Muscle layer of duodenum (tissue), 2 donors: ENCODE data around the gene IL17F.

ENCODE experiments used
- H3K27ac ChIP-seq: one replicate; pipeline ENCODE4 v1.7.0; 2013; ENCODE audit warnings: mild to moderate bottlenecking, low read length
- H3K27me3 ChIP-seq: one replicate; pipeline ENCODE4 v1.7.0; 2013; ENCODE audit warnings: low read depth, mild to moderate bottlenecking, control low read depth, low read length
- H3K36me3 ChIP-seq, 2 donors: one replicate each; pipeline ENCODE4 v1.7.0; 2013; ENCODE audit warnings: low read length in 2 of 2, control low read depth in 1 of 2, mild to moderate bottlenecking in 1 of 2; ENCODE audit not compliant: insufficient read depth in 2 of 2, control insufficient read depth in 1 of 2
- H3K4me1 ChIP-seq, 2 donors: one replicate each; pipeline ENCODE4 v1.7.0; 2013; ENCODE audit warnings: low read length in 2 of 2, mild to moderate bottlenecking in 2 of 2, control low read depth in 1 of 2, moderate library complexity in 1 of 2; ENCODE audit not compliant: insufficient read depth in 2 of 2, control insufficient read depth in 1 of 2
- H3K4me3 ChIP-seq, 2 donors: one replicate each; pipeline ENCODE4 v1.7.0; 2013; ENCODE audit warnings: low read length in 2 of 2, low read depth in 1 of 2, mild to moderate bottlenecking in 1 of 2
- H3K9me3 ChIP-seq, 2 donors: one replicate each; pipeline ENCODE4 v1.7.0; 2013; ENCODE audit warnings: low read length in 2 of 2, control low read depth in 1 of 2, mild to moderate bottlenecking in 1 of 2; ENCODE audit not compliant: control insufficient read depth in 1 of 2
- donor health status: healthy.

The IL17F gene

DNA sequence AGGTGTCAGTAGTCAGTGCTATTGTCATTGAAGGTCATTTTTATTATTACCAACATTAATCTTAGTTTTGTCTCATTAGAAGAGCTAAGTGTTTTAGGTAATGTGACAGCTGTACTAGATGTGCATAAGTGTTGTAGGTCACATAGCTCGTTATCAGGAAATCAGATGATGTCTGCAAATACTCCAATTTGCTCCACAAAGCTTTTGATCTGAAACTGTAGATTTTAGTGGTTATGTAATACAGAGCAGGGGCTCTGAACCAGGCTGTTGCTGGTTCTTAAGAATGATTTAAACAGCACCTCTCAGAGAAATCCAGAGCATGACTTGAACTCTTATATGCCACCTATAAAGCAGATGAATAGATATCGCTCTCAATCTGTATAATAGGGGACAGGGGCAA, 2.5 kb downstream of the IL17F start:
- Histone ChIP-seq H3K27ac (no peak overlapping the region), H3K9me3 (no peaks in the 10 kb centered on the region), H3K27me3 (no peaks in the 10 kb centered on the region), H3K4me3 (no peak overlapping the region), H3K36me3 (no peaks in the 10 kb centered on the region), H3K4me1 (no peaks in the 10 kb centered on the region)

- no peaks in the 10 kb centered on the region for H3K4me1 ChIP-seq
- H3K27me3 ChIP-seq, result no peaks in the 10 kb centered on the region
- no peaks in the 10 kb centered on the region for H3K36me3 ChIP-seq
- no peak overlapping the region for H3K4me3 ChIP-seq
- H3K27ac ChIP-seq, result no peak overlapping the region
- no peaks in the 10 kb centered on the region for H3K9me3 ChIP-seq
Measured at GRCh38 chr6:52233975-52234823, 10.1 kb downstream of the IL17F start.

DNA sequence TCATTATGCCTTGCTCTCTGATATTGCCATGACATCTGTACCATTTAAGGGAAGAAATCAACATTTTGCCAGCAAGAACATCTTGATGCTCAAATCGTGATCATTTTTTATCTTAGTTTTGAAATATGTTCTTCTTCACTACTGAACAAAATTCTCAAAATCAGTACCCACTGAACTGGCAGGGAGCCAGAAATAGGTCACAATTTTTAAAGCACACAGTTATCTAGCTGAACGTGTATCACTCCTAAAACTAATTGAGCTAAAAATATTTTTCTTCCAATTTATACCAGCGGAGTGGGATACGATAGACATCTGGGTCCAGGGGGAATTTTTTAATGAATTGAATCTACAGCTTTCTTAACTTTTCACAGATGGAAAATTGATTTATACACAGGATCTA, 11.3 kb downstream of the IL17F start:
- Histone ChIP-seq H3K27me3 (no peaks in the 10 kb centered on the region), H3K9me3 (no peaks in the 10 kb centered on the region), H3K4me1 (peaks cover 0 to 1% of the 10 kb centered on the region in 2 donors), H3K27ac (no peak overlapping the region), H3K4me3 (no peak overlapping the region), H3K36me3 (no peaks in the 10 kb centered on the region)

- no peaks in the 10 kb centered on the region for H3K9me3 ChIP-seq
- no peak overlapping the region for H3K4me3 ChIP-seq
- peaks cover 0 to 6% of the 10 kb centered on the region in 2 donors for H3K4me1 ChIP-seq
- H3K27me3 ChIP-seq, result no peaks in the 10 kb centered on the region
- H3K36me3 ChIP-seq, result no peaks in the 10 kb centered on the region
- no peak overlapping the region for H3K27ac ChIP-seq
Measured at GRCh38 chr6:52231406-52232127, 12.7 kb downstream of the IL17F start.

DNA sequence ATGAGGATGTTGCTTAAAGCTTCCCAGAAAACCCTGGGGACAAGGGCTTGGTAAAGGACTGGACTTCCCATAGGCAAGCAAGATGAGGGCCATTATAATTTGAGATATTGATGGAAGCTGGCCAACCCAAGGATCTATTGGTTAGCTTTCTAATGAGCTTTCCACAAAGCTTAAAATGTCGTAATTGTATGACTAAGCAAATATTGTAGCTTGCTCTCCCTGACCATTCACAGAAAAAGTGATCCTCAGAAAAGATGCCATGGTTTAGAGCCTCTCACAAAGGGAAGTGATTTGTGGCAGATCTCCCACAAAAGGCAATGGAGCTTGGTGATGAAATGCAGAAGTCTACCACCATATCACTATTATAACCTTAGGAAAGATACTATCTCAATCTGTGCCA, 13.6 kb downstream of the IL17F start:
- no peaks in the 10 kb centered on the region for H3K27me3 ChIP-seq
- no peaks in the 10 kb centered on the region for H3K36me3 ChIP-seq
- peaks cover 0 to 6% of the 10 kb centered on the region in 2 donors for H3K4me1 ChIP-seq
- no peaks in the 10 kb centered on the region for H3K9me3 ChIP-seq
- no peak overlapping the region for H3K27ac ChIP-seq
- no peak overlapping the region for H3K4me3 ChIP-seq

DNA sequence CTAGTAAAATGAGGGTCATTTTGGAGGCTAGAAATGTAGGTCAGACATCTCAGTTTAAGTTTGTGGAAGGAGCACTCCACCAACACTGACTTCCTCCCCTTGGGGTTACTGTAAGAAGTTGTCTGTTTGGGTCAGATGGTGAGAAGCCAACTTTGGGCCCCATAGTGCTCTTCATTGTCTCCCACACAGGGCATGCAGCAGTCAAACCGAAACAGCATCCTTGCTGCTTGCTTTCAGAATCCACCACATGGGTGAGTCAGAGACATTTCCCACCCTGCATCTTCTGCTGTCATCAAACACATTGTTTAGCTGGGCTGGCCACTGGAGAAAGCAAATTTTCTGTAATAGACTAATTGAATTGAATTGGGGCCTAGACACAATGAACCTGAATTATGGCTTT, 16.8 kb downstream of the IL17F start:
- no peaks in the 10 kb centered on the region for H3K27me3 ChIP-seq
- no peak overlapping the region for H3K27ac ChIP-seq
- H3K4me3 ChIP-seq, result no peak overlapping the region
- no peaks in the 10 kb centered on the region for H3K9me3 ChIP-seq
- H3K4me1 ChIP-seq, result peaks cover 0 to 6% of the 10 kb centered on the region in 2 donors
- no peaks in the 10 kb centered on the region for H3K36me3 ChIP-seq

DNA sequence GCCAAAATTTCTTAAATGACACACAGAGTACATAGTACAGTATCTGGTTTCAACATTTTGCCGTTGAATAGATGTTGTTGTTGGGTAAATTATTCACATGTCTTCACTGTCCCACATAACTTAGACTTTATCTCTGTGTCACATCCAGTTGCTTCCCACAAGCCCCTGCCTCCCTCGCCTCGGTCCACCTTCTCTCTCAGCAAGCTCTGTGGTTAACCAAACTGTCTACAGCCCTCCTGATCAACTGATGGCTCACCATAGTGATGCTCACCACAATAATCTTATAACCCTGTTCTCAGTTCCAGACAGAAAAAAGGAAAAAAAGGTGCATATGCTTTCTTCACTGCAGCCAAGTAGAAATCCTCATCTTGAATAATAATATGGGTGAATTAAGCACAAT, 23.0 kb downstream of the IL17F start:
- Histone ChIP-seq H3K4me3 (no peak overlapping the region), H3K27ac (no peak overlapping the region), H3K36me3 (no peaks in the 10 kb centered on the region), H3K9me3 (no peaks in the 10 kb centered on the region), H3K27me3 (no peaks in the 10 kb centered on the region), H3K4me1 (no peaks in the 10 kb centered on the region)

GRCh38 chr6:52217761-52218160, 26.5 kb downstream of the IL17F start:
- no peak overlapping the region for H3K27ac ChIP-seq
- H3K27me3 ChIP-seq, result no peaks in the 10 kb centered on the region
- H3K4me3 ChIP-seq, result no peak overlapping the region
- no peaks in the 10 kb centered on the region for H3K36me3 ChIP-seq
- no peaks in the 10 kb centered on the region for H3K4me1 ChIP-seq
- H3K9me3 ChIP-seq, result no peaks in the 10 kb centered on the region

DNA sequence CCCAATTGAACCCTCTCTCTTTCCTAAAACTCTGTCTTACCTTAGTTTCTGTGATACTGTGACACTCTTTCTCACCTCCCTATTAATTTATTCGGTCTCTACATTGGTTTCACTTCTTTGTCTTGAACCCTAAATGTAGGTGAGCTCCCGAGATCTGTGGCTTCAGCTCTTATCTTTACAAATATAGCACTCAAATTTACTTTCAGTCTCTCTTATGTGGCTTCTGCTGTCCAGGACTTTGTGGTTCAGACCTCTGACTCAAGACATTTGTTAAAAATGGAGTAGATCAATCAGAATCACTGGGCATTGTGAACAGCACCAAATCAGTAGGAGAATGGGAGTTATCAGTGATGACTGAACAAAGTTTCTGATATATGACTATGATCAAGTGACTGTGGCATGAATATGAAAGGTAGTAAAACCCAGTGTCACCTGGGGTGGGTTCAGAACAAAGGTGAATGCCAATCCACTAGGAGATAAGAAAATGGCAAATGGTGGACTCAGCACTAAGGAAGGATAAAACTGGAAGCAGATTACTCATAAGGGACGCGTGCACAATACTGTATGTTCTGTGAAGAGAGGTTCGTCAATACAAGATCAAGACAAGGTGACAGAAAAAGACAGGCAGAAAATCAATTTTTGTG, 27.2 kb downstream of the IL17F start:
- Histone ChIP-seq H3K36me3 (no peaks in the 10 kb centered on the region), H3K27ac (no peak overlapping the region), H3K9me3 (no peaks in the 10 kb centered on the region), H3K4me1 (no peaks in the 10 kb centered on the region), H3K27me3 (no peaks in the 10 kb centered on the region), H3K4me3 (no peak overlapping the region)

DNA sequence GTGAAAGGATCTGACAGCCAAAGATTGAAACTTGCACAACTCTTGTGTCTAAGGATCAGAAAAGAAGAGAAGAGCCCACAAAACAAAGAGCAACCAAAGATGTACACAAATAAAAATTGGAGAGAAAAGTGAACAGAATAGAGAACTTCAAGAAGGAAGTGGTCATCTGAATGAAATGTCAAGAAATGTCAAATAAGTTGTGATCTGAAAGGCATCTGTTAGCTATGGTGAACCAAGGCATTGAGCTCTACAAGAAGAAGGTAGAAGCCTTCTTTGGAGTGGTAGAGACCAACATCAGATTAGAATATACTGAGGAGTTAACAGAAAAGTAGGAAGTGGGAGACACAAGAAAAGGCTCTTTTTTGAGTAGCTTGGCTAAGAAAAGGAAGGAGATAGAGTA, 28.5 kb downstream of the IL17F start:
- Histone ChIP-seq H3K36me3 (no peaks in the 10 kb centered on the region), H3K4me1 (no peaks in the 10 kb centered on the region), H3K27ac (no peak overlapping the region), H3K27me3 (no peaks in the 10 kb centered on the region), H3K4me3 (no peak overlapping the region), H3K9me3 (no peaks in the 10 kb centered on the region)

GRCh38 chr6:52213127-52213526, 31.2 kb downstream of the IL17F start:
- no peaks in the 10 kb centered on the region for H3K27me3 ChIP-seq
- no peaks in the 10 kb centered on the region for H3K9me3 ChIP-seq
- H3K36me3 ChIP-seq, result no peaks in the 10 kb centered on the region
- no peaks in the 10 kb centered on the region for H3K4me1 ChIP-seq
- no peak overlapping the region for H3K4me3 ChIP-seq
- no peak overlapping the region for H3K27ac ChIP-seq
